DOHH2 (cell line): ENCODE results near the gene GSK3B.

Source experiments
- CTCF ChIP-seq: fragments of 200-600 bp; sonication (generic); IDR thresholded peaks from one replicate; pipeline ENCODE4 v1.5.1; 2014; ENCODE audit warnings: antibody characterized with exemption, mild to moderate bottlenecking, low read depth, low read length; ENCODE audit not compliant: poor library complexity, severe bottlenecking
- EZH2phosphoT487 ChIP-seq: fragments of 200-600 bp; sonication (generic); IDR thresholded peaks from 2 replicates; pipeline ENCODE4 v1.6.1; 2017; ENCODE audit warnings: borderline replicate concordance, mild to moderate bottlenecking, antibody characterized with exemption, low read length, moderate library complexity, mixed read lengths

DNA sequence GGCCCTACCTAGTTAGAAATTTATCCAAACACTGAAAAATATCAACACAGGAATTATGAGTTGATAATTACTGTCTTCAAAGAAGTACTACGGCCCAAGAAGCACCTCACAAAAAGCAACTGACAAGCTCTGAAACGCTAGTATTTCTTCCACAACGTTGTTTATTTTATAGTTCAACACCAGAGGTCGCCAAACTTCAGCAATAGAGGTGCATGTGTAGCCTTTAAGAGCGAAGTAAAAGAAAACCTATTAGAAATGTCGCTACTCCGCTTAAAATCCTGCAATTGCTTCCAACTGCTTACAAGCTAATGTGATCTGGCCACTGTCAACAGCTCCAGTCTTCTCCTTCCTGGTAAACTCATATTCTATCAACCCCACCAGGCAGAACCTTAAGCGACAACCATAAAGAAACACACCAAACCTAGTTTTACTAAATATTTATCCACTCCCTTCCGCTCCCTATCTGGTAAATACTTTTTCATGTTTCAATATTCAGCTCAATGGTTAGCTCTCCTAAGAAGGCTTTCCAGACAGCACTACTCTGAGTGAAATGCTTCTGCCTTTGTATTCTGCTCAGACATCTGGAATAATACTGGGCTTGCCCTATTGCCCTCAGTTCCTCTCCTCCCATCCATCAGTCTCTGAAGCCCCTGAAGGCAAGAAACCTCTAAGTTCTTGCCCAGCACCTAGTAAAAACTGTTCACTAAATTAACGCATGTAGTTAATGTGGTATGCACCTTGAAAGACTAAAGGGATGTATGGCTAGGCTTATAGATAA lies 202.1 kb downstream of the GSK3B start:
- TF ChIP-seq EZH2phosphoT487 = no peak
- peak; percentile 71 for TF ChIP-seq CTCF
